ENCODE data around the gene PLK5.

The PLK5 gene

GRCh38 chr19:1554968-1555367 is 31.1 kb downstream of the PLK5 start:
- DNase-seq (ENCODE audit: low read depth in 2 of 2, low spot score in 1 of 2), result no peak

DNA sequence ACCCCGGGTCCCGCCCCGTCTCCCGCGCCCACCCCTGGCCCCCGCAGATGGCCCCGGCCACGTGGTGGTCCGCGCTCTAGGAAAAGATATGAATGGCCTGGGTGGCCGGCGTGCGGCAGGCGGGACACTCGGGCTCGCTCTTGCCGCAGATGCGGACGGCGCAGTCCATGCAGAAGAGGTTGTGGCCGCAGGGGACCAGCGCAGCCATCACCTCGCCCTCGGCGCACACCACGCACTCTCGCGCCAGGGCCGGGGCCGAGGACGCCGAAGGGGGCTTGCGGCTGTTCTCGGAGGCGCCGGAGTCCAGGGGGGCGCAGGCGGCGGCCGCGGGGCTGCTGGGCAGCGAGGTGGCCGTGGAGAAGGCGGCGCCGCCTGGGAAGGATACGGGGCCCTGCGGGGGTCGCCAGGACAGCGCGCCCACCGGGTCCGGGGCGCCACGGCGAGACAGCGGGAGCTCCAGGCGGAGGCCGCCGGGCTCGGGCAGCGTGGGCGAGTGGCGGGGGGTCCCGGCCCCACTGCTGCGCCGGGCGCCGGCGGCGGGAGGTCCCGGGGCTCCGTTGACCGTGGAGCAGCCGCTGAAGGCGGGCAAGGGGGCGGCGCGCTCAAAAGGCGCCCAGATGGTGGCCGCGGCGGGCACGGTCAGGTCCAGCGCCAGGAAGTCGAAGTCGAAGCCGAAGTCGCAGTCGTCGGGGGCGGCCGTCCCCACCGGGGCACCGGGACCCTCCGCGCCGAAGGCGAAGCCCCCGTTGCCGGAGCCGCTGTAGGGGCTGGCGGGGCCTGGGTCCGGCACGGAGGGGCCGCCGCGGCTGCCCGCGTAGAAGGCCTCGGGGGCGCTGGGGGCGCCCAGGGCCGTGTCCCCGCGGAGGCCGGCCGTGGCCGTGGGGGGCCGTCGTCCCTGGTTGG is 31.9 kb downstream of the PLK5 start:
- DNase-seq (ENCODE audit: low read depth in 2 of 2, low spot score in 1 of 2), result no peak

GRCh38 chr19:1556390-1557070 is 32.7 kb downstream of the PLK5 start:
- DNase-seq (ENCODE audit: low read depth in 2 of 2, low spot score in 1 of 2), result no peak

GRCh38 chr19:1558552-1558951 is 34.7 kb downstream of the PLK5 start:
- DNase-seq (ENCODE audit: low read depth in 2 of 2, low spot score in 1 of 2), result no peak

- no peak for DNase-seq (ENCODE audit: low read depth in 2 of 2, low spot score in 1 of 2)
Measured at GRCh38 chr19:1560286-1560882, 36.5 kb downstream of the PLK5 start.

DNA sequence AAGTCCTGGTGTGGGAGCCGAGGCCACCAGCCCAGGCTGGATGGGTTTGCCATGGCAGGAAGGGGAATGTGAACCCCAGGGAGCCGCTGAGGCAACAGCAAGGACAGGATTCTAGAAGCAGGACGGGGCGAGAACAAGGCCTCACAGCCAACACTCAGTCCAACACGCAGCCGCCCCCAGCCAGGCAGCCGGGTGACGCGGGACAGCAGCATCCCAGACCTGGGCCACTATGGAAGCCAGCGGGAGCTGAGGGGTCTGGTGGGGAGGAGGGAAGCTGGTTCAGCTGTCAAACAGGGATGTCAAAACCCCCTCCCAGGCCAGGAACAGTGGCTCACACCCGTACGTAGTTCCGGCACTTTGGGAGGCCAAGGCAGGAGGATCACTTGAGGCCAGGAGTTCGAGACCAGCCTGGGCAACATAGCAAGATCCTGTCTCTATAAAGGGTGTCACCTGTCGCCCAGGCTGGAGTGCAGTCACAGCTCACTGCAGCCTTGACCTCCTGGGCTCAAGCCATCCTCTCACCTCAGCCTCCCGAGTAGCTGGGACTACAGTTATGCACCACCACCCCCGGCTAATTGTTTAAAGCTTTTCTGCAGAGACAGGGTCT is 37.5 kb downstream of the PLK5 start:
- DNase-seq (ENCODE audit: low read depth in 2 of 2, low spot score in 1 of 2), result no peak

DNA sequence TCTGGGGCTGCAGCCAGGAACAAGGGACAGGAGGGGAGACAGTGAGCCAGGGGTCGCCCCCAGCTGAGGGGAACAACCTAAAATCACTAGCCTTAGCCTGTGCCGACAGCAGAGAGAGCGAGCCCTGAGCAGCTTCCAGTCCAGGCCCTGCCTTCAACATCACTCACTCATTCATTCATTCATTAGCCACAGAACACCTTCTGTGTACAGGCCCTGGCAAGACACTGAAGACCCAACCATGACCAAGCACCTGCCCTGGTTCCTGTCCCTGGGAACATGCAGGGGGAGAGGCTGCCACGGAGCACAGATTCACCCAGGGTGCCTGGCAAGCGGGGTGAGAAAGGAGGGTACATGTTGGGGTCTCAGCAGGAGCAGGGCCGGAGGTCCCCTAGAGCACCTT is 39.4 kb downstream of the PLK5 start:
- no peak for DNase-seq (ENCODE audit: low read depth in 2 of 2, low spot score in 1 of 2)

- no peak for DNase-seq (ENCODE audit: low read depth in 2 of 2, low spot score in 1 of 2)
Measured at GRCh38 chr19:1566392-1567115, 42.7 kb downstream of the PLK5 start.

- no peak for DNase-seq (ENCODE audit: low read depth in 2 of 2, low spot score in 1 of 2)
Measured at GRCh38 chr19:1567116-1567847, 43.4 kb downstream of the PLK5 start.

- no peak for DNase-seq (ENCODE audit: low read depth in 2 of 2, low spot score in 1 of 2)
Measured at GRCh38 chr19:1567848-1568227, 44.0 kb downstream of the PLK5 start.

DNA sequence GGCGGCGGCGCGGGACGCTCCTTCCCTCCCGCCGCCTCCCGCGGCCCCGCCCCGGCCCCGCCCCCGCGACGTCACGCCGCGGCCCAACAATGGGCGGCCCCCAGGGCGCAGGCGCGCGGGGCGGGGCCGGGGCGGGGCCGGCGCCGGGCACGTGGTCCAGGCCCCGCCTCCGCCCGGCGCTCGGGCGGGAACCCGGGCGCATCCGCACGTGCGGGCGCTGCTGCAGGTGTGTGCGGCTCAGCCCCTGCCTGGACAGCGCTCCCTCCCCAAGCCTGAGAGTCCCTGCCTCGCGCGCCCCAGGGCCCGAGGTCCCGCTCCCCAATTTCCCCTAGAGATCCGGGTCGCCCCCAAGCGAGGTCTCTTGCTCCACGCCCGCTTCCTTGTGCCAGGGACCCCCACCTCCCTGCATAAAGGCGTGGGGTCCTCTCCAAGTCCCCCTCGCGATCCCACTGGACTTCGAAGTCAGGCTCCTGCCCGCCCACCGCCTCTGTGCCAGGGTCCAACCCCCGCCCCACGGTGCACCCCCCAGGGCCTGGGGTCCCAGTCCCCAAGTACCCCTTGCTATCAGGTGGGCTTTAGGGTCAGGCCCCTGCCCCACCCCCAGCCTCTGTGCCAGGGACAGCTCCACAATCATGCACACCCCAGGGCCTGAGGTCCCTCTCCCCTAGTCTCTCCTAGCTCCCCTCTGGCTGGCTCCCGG is 44.6 kb downstream of the PLK5 start, which contains the start of gene MEX3D:
Gene MEX3D (minus strand): TSS at position 6 of the 700 bp plus-strand sequence. CDS start 267 bp downstream, outside the sequence.
- DNase-seq (ENCODE audit: low read depth in 2 of 2, low spot score in 1 of 2), result peak; percentile 51 to 61

- no peak for DNase-seq (ENCODE audit: low read depth in 2 of 2, low spot score in 1 of 2)
Measured at GRCh38 chr19:1569997-1570396, 46.1 kb downstream of the PLK5 start.

GRCh38 chr19:1570836-1571235 is 47.0 kb downstream of the PLK5 start:
- no peak for DNase-seq (ENCODE audit: low read depth in 2 of 2, low spot score in 1 of 2)

- no peak for DNase-seq (ENCODE audit: low read depth in 2 of 2, low spot score in 1 of 2)
Measured at GRCh38 chr19:1571358-1571757, 47.5 kb downstream of the PLK5 start.

DNA sequence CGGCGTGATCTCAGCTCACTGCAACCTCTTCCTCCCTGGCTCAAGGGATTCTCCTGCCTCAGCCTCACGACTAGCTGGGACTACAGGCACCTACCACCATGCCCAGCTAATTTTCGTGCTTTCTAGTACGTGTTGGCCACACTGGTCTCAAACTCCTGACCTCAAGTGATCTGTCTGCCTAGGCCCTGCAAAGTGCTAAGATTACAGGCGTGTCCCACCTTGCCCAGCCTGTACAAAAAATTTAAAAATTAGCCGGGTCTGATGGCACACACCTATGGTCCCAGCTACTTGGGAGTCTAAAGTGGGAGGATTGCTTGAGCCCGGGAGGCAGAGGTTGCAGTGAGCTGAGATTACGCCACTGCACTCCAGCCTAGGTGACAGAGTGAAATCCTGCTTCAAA is 48.9 kb downstream of the PLK5 start:
- no peak for DNase-seq (ENCODE audit: low read depth in 2 of 2, low spot score in 1 of 2)

DNA sequence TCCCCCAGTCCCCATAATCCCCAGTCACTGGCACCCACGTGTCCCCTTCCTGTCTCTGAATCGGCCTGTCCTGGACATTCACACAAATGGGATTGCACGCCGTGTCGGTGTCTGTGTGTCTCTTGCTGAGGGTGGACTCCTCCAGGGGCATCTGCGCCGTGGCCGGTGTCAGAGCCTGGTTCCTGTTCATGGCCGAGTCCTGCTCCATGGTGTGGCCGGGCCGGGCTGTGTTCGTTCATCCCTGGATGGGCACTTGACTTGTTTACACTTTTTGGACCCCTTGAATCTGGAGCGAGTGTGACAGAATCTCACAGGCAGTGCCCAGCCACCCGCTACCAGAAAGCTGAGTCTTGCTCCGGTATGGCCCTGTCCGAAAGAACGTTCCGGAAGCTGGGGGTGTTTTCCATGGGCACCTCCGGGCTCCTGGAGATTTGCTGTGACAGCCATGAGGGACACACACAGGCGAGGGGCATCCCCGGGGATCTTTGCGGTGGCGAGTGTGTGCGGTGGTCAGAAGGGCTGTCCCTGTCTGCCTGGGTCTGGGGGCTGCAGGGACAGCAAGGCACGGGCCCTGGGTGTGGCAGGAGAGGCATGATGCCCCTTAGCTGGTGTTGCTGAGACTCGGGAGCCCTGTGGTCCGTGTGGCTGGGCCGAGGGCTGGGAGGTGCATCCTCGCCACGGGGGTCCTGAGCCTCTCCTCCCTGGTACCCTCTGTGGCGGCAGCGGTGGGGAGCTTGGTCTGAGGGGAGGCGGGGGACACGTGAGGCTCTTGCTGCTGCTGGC is 50.7 kb downstream of the PLK5 start:
- DNase-seq (ENCODE audit: low read depth in 2 of 2, low spot score in 1 of 2), result no peak

GRCh38 chr19:1575323-1576241 is 51.7 kb downstream of the PLK5 start:
- DNase-seq (ENCODE audit: low read depth in 2 of 2, low spot score in 1 of 2), result no peak

All from stimulated activated CD8-positive, alpha-beta memory T cell treated with anti-CD3 and anti-CD28 coated beads, Interleukin-4, amount 100 ng/mL, for 4 hours (primary cell).